Erythroblast (primary cell): ENCODE data around the gene MYL10.

Experiments used
- GATA1 ChIP-seq: IDR thresholded peaks from 2 replicates; pipeline ENCODE4 v1.6.1; 2011; ENCODE audit warnings: low read depth, mild to moderate bottlenecking, control low read depth, low read length, moderate library complexity
- POLR2A ChIP-seq: IDR thresholded peaks from 2 replicates; pipeline ENCODE4 v1.6.1; 2011; ENCODE audit warnings: mild to moderate bottlenecking, low read length

- TF ChIP-seq POLR2A: no peak
- no peak for TF ChIP-seq GATA1
These were observed 7.9 kb upstream of the MYL10 start for GRCh38 chr7:101636822-101637623.
